ENCODE results near the gene EDARADD. TPM values are rescaled to one million over a fixed set of nuclear protein-coding genes. Genes with fewer than 3 reads are reported as not detected.

EDARADD gene
- polyA plus RNA-seq, 1 donor (not counting 4 experiments of a cell fraction or from before 2014, with no cell fraction given) = 12.3 TPM

GRCh38 chr1:236511735-236512418, 117.8 kb downstream of the EDARADD start:
- Histone ChIP-seq H3K4me1 (ENCODE audit: control insufficient read depth, extremely low read depth, insufficient read depth, low read length) (peaks cover 2% of the 10 kb centered on the region), H3K4me3 (ENCODE audit: control insufficient read depth in 2 of 3, extremely low read depth in 1 of 3, insufficient read depth in 2 of 3, low read depth in 1 of 3, low read length in 3 of 3) (no peak overlapping the region), H3K79me2 (ENCODE audit: control insufficient read depth, insufficient read depth, low read length) (no peaks in the 10 kb centered on the region), H2AFZ (ENCODE audit: control insufficient read depth, low read length) (no peak overlapping the region), H3K9me3 (ENCODE audit: control insufficient read depth, low read depth, low read length) (no peaks in the 10 kb centered on the region), H3K9me1 (ENCODE audit: control insufficient read depth, extremely low read depth, insufficient read depth, low read length) (no peaks in the 10 kb centered on the region), H3K27ac (ENCODE audit: control insufficient read depth, insufficient read depth, low read length) (no peak overlapping the region), H3K9ac (ENCODE audit: control insufficient read depth, extremely low read depth, insufficient read depth, low read length) (no peak overlapping the region), H4K20me1 (ENCODE audit: control insufficient read depth, extremely low read depth, insufficient read depth, low read length) (no peaks in the 10 kb centered on the region), H3K4me2 (ENCODE audit: control insufficient read depth, extremely low read depth, insufficient read depth, low read depth, low read length) (no peak overlapping the region), H3K27me3 (ENCODE audit: control insufficient read depth, extremely low read depth, insufficient read depth, low read length) (no peaks in the 10 kb centered on the region), H3K36me3 (ENCODE audit: control insufficient read depth in 2 of 2, extremely low read depth in 1 of 2, insufficient read depth in 2 of 2, low read length in 2 of 2) (no peaks in the 10 kb centered on the region)
- DNase-seq (ENCODE audit: low read depth, low spot score) (no peak), FAIRE-seq (no peak)
- TF ChIP-seq EZH2 (IDR thresholded peaks at IDR 0.05; ENCODE audit: low read length) (no peak), CTCF (optimal IDR thresholded peaks at IDR 0.05 in 1 of 3, IDR thresholded peaks at IDR 0.05 in 1 of 3, conservative IDR thresholded peaks at IDR 0.05 in 1 of 3; ENCODE audit: extremely low read depth in 1 of 3, insufficient read depth in 2 of 3, low read length in 3 of 3) (no peak)
- dilution Hi-C loops (cut with MboI; ENCODE audit: extremely low pct_ligation_motif_present, low sequenced_read_pairs) = no loop called here

GRCh38 chr1:236514703-236515442, 120.8 kb downstream of the EDARADD start:
- Histone ChIP-seq H4K20me1 (ENCODE audit: control insufficient read depth, extremely low read depth, insufficient read depth, low read length) (no peaks in the 10 kb centered on the region), H3K9me3 (ENCODE audit: control insufficient read depth, low read depth, low read length) (no peaks in the 10 kb centered on the region), H3K27me3 (ENCODE audit: control insufficient read depth, extremely low read depth, insufficient read depth, low read length) (no peaks in the 10 kb centered on the region), H3K4me2 (ENCODE audit: control insufficient read depth, extremely low read depth, insufficient read depth, low read depth, low read length) (no peak overlapping the region), H2AFZ (ENCODE audit: control insufficient read depth, low read length) (peak overlapping the region; percentile 35), H3K27ac (ENCODE audit: control insufficient read depth, insufficient read depth, low read length) (no peak overlapping the region), H3K4me1 (ENCODE audit: control insufficient read depth, extremely low read depth, insufficient read depth, low read length) (peaks cover 14% of the 10 kb centered on the region), H3K9ac (ENCODE audit: control insufficient read depth, extremely low read depth, insufficient read depth, low read length) (no peak overlapping the region), H3K36me3 (ENCODE audit: control insufficient read depth in 2 of 2, extremely low read depth in 1 of 2, insufficient read depth in 2 of 2, low read length in 2 of 2) (no peaks in the 10 kb centered on the region), H3K9me1 (ENCODE audit: control insufficient read depth, extremely low read depth, insufficient read depth, low read length) (no peaks in the 10 kb centered on the region), H3K4me3 (ENCODE audit: control insufficient read depth in 2 of 3, extremely low read depth in 1 of 3, insufficient read depth in 2 of 3, low read depth in 1 of 3, low read length in 3 of 3) (no peak overlapping the region), H3K79me2 (ENCODE audit: control insufficient read depth, insufficient read depth, low read length) (no peaks in the 10 kb centered on the region)
- no peak for TF ChIP-seq EZH2 (IDR thresholded peaks at IDR 0.05; ENCODE audit: low read length)
- no peak for TF ChIP-seq CTCF (optimal IDR thresholded peaks at IDR 0.05 in 1 of 3, IDR thresholded peaks at IDR 0.05 in 1 of 3, conservative IDR thresholded peaks at IDR 0.05 in 1 of 3; ENCODE audit: extremely low read depth in 1 of 3, insufficient read depth in 2 of 3, low read length in 3 of 3)
- FAIRE-seq (no peak), DNase-seq (ENCODE audit: low read depth, low spot score) (no peak)
- dilution Hi-C loops (cut with MboI; ENCODE audit: extremely low pct_ligation_motif_present, low sequenced_read_pairs) = no loop called here

Measured in keratinocyte (primary cell).